Cerebellar cortex (tissue), 1 donor: ENCODE results near the gene FAM168A.

Source experiments
- DNase-seq: peaks from one replicate; pipeline ENCODE4 v3.0.0-alpha.2; 2015; ENCODE audit warnings: low spot score

Gene FAM168A

GRCh38 chr11:73401217-73401923, 196.5 kb downstream of the FAM168A start:
- no peak for DNase-seq

- no peak for DNase-seq
These were observed 197.6 kb downstream of the FAM168A start for GRCh38 chr11:73400293-73400692.

- no peak for DNase-seq
These were observed 198.3 kb downstream of the FAM168A start for GRCh38 chr11:73399636-73400035.

- no peak for DNase-seq
These were observed 198.7 kb downstream of the FAM168A start for GRCh38 chr11:73399159-73399590.

GRCh38 chr11:73398721-73399120, 199.2 kb downstream of the FAM168A start:
- no peak for DNase-seq

- DNase-seq = no peak
These were observed 199.8 kb downstream of the FAM168A start for GRCh38 chr11:73398132-73398526.

GRCh38 chr11:73397468-73398131, 200.3 kb downstream of the FAM168A start:
- DNase-seq = no peak

GRCh38 chr11:73396985-73397384, 200.9 kb downstream of the FAM168A start:
- no peak for DNase-seq

- no peak for DNase-seq
These were observed 201.5 kb downstream of the FAM168A start for GRCh38 chr11:73396251-73396930.

- no peak for DNase-seq
These were observed 202.4 kb downstream of the FAM168A start for GRCh38 chr11:73395297-73396208.

GRCh38 chr11:73394416-73395296, 203.3 kb downstream of the FAM168A start:
- DNase-seq = no peak

GRCh38 chr11:73393479-73394415, 204.2 kb downstream of the FAM168A start:
- DNase-seq = peak; percentile 88

GRCh38 chr11:73393011-73393380, 204.9 kb downstream of the FAM168A start:
- no peak for DNase-seq

GRCh38 chr11:73392108-73393010, 205.6 kb downstream of the FAM168A start:
- DNase-seq = no peak

- no peak for DNase-seq
These were observed 206.2 kb downstream of the FAM168A start for GRCh38 chr11:73391665-73392064.

- DNase-seq = no peak
These were observed 207.0 kb downstream of the FAM168A start for GRCh38 chr11:73390601-73391565.

GRCh38 chr11:73389916-73390315, 208.0 kb downstream of the FAM168A start:
- no peak for DNase-seq

- no peak for DNase-seq
These were observed 208.8 kb downstream of the FAM168A start for GRCh38 chr11:73389134-73389525.
